WTC11 (cell line): ENCODE measurements around the gene TMA7. TPM values are rescaled to one million over a fixed set of nuclear protein-coding genes. Genes with fewer than 3 reads are reported as not detected.

ENCODE experiments used
- ATAC-seq: fragments of 200-7000 bp; cut with Tn5 transposase; 2 replicates; pipeline ENCODE4 v1.10.0; 2021; ENCODE audit warnings: mild to moderate bottlenecking, moderate library complexity
- CTCF ChIA-PET: fragments of 300-600 bp; sonication (Branson Sonifier 250); formaldehyde crosslinking; loops from one replicate; lab custom pipeline; 2021; ENCODE audit warnings: antibody characterized with exemption; lab: Charles Lee
- POLR2A ChIA-PET: fragments of 350-600 bp; sonication (Branson Sonifier 250); formaldehyde crosslinking; loops from one replicate; lab custom pipeline; 2021; ENCODE audit warnings: antibody characterized with exemption; lab: Charles Lee
- DNase-seq: peaks from one replicate; pipeline ENCODE4 v3.0.0; 2021; ENCODE audit warnings: low spot score
- H3K27ac Mint-ChIP-seq: 2 replicates; pipeline ENCODE4 v1.8.0; 2021; ENCODE audit warnings: mixed read lengths
- H3K27me3 Mint-ChIP-seq: 2 replicates; pipeline ENCODE4 v1.8.0; 2021; ENCODE audit warnings: low read depth, mild to moderate bottlenecking, moderate library complexity, mixed read lengths
- H3K36me3 Mint-ChIP-seq: 2 replicates; pipeline ENCODE4 v1.8.0; 2021; ENCODE audit warnings: mixed read lengths
- H3K4me1 Mint-ChIP-seq: 2 replicates; pipeline ENCODE4 v1.8.0; 2022; ENCODE audit warnings: mixed read lengths
- H3K4me3 Mint-ChIP-seq: 2 replicates; pipeline ENCODE4 v1.8.0; 2021; ENCODE audit warnings: mild to moderate bottlenecking, moderate library complexity, mixed read lengths
- H3K9me3 Mint-ChIP-seq: 2 replicates; pipeline ENCODE4 v1.8.0; 2021; ENCODE audit warnings: mixed read lengths
- ELF4 ChIP-seq: sonication (generic); formaldehyde crosslinking; IDR thresholded peaks from 2 replicates; pipeline ENCODE4 v1.8.1; 2022; ENCODE audit warnings: low read depth, mild to moderate bottlenecking, moderate library complexity, missing genetic modification reagents
- ESRRA ChIP-seq: sonication (generic); formaldehyde crosslinking; IDR thresholded peaks from 2 replicates; pipeline ENCODE4 v1.8.1; 2022; ENCODE audit warnings: mild to moderate bottlenecking, missing genetic modification reagents, borderline replicate concordance
- ETV6 ChIP-seq: sonication (generic); formaldehyde crosslinking; IDR thresholded peaks from 2 replicates; pipeline ENCODE4 v1.8.1; 2022; ENCODE audit warnings: mild to moderate bottlenecking, missing genetic modification reagents
- FOXP1 ChIP-seq: sonication (generic); formaldehyde crosslinking; IDR thresholded peaks from 2 replicates; pipeline ENCODE4 v1.8.0; 2022; ENCODE audit warnings: missing genetic modification reagents, mild to moderate bottlenecking, moderate library complexity, borderline replicate concordance
- KAT7 ChIP-seq: sonication (generic); formaldehyde crosslinking; IDR thresholded peaks from 2 replicates; pipeline ENCODE4 v1.8.1; 2023; ENCODE audit warnings: missing genetic modification reagents, mild to moderate bottlenecking, borderline replicate concordance
- NFATC4 ChIP-seq: fragments of 250-450 bp; sonication (Bioruptor Pico); IDR thresholded peaks from 2 replicates; pipeline ENCODE4 v1.9.0; 2021; ENCODE audit warnings: mild to moderate bottlenecking
- NFE2L1 ChIP-seq: sonication (generic); formaldehyde crosslinking; IDR thresholded peaks from 2 replicates; pipeline ENCODE4 v1.8.1; 2023; ENCODE audit warnings: missing genetic modification reagents
- NR3C1 ChIP-seq: sonication (generic); formaldehyde crosslinking; conservative IDR thresholded peaks from 2 replicates; pipeline ENCODE4 v1.8.1; 2023; ENCODE audit warnings: low read depth, mild to moderate bottlenecking, missing genetic modification reagents
- RORB ChIP-seq: fragments of 250-450 bp; sonication (Bioruptor Pico); IDR thresholded peaks from 2 replicates; pipeline ENCODE4 v1.9.0; 2021; ENCODE audit warnings: mild to moderate bottlenecking
- TP53 ChIP-seq: sonication (generic); formaldehyde crosslinking; IDR thresholded peaks from 2 replicates; pipeline ENCODE4 v1.8.1; 2023; ENCODE audit warnings: mild to moderate bottlenecking, missing genetic modification reagents
- ZBTB21 ChIP-seq: sonication (generic); formaldehyde crosslinking; IDR thresholded peaks from 2 replicates; pipeline ENCODE4 v1.8.1; 2023; ENCODE audit warnings: mild to moderate bottlenecking, missing genetic modification reagents, borderline replicate concordance
- total RNA-seq: library from RNA; stranded (reverse); gene quantifications from 3 replicates; pipeline ENCODE4 v1.2.3, GENCODE V29; 2021
- TF ChIP-seq, protein P1 (sequence below): sonication (generic); formaldehyde crosslinking; IDR thresholded peaks from 2 replicates; pipeline ENCODE4 v1.8.0; 2022; ENCODE audit warnings: mild to moderate bottlenecking, missing genetic modification reagents
- TF ChIP-seq, protein P2 (sequence below): fragments of 250-450 bp; sonication (Bioruptor Pico); IDR thresholded peaks from 2 replicates; pipeline ENCODE4 v1.9.0; 2021; ENCODE audit warnings: mild to moderate bottlenecking
- TF ChIP-seq, protein P3 (sequence below): fragments of 250-450 bp; sonication (Bioruptor Pico); IDR thresholded peaks from 2 replicates; pipeline ENCODE4 v1.9.0; 2021; ENCODE audit warnings: mild to moderate bottlenecking
- TF ChIP-seq, protein P4 (sequence below): fragments of 250-450 bp; sonication (Bioruptor Pico); IDR thresholded peaks from 2 replicates; pipeline ENCODE4 v2.1.2; 2022; ENCODE audit warnings: mild to moderate bottlenecking, moderate library complexity
- TF ChIP-seq, protein P5 (sequence below): sonication (generic); formaldehyde crosslinking; IDR thresholded peaks from 2 replicates; pipeline ENCODE4 v1.8.1; 2023; ENCODE audit warnings: mild to moderate bottlenecking, moderate library complexity, missing genetic modification reagents
- TF ChIP-seq, protein P6 (sequence below): fragments of 250-450 bp; sonication (Bioruptor Pico); IDR thresholded peaks from 2 replicates; pipeline ENCODE4 v1.9.0; 2021; ENCODE audit warnings: moderate library complexity, mild to moderate bottlenecking, inconsistent platforms, borderline replicate concordance
- TF ChIP-seq, protein P7 (sequence below): sonication (generic); formaldehyde crosslinking; conservative IDR thresholded peaks from 2 replicates; pipeline ENCODE4 v1.8.1; 2022; ENCODE audit warnings: mild to moderate bottlenecking, missing genetic modification reagents
- TF ChIP-seq, protein P8 (sequence below): sonication (generic); formaldehyde crosslinking; IDR thresholded peaks from 2 replicates; pipeline ENCODE4 v1.8.0; 2023; ENCODE audit warnings: missing genetic modification reagents
- TF ChIP-seq, protein P9 (sequence below): fragments of 250-450 bp; sonication (Bioruptor Pico); IDR thresholded peaks from 2 replicates; pipeline ENCODE4 v1.9.0; 2021; ENCODE audit warnings: mild to moderate bottlenecking, borderline replicate concordance

Gene TMA7
- total RNA-seq, 1 experiment from 2014 or later, result 318 TPM

DNA sequence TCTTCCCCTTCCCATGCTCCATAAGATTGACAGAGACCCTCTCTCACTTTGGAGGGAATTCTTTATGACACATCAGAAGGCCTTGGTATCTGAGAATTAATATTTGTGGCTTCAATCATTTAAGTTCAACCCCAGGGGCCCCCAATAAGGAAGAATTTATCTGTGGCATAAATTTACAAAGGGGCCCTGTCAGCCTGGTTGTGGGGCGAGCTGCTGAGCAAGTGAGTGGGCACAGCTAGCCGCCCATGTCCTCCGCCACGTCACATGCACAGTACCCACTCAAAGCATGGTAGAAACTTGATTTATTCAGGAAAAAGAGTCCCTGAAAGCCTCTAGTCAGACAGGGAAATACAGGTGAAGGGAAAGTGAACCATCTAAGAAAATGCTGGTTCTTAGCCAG, 23.5 kb upstream of the TMA7 start:
- ChIA-PET POLR2A (no interaction called here), CTCF (interaction anchor here (1.6 to 18.3 kb wide), 3 partner anchors 16 to 20 kb away, joined by 9 to 218 read pairs (median 14); no protein-coding TSS in a partner anchor)
- Mint-ChIP-seq H3K9me3 (no peaks in the 10 kb centered on the region), H3K27ac (no peak overlapping the region), H3K4me1 (no peaks in the 10 kb centered on the region), H3K36me3 (peaks cover 44% of the 10 kb centered on the region), H3K4me3 (no peak overlapping the region), H3K27me3 (no peaks in the 10 kb centered on the region)
- no peak for DNase-seq
- ATAC-seq, result no peak
- TF ChIP-seq NR3C1 (CRISPR knock-in tag) (no peak), ELF4 (CRISPR knock-in tag) (no peak), ETV6 (no peak), ESRRA (CRISPR knock-in tag) (no peak), FOXP1 (CRISPR knock-in tag) (no peak), NFATC4 (CRISPR knock-in tag) (no peak), NFE2L1 (CRISPR knock-in tag) (no peak), TP53 (no peak), KAT7 (CRISPR knock-in tag) (no peak), ZBTB21 (no peak), RORB (CRISPR knock-in tag) (no peak)
- TF ChIP-seq, protein P1, sequence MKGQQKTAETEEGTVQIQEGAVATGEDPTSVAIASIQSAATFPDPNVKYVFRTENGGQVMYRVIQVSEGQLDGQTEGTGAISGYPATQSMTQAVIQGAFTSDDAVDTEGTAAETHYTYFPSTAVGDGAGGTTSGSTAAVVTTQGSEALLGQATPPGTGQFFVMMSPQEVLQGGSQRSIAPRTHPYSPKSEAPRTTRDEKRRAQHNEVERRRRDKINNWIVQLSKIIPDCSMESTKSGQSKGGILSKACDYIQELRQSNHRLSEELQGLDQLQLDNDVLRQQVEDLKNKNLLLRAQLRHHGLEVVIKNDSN, result no peak
- TF ChIP-seq, protein P2, sequence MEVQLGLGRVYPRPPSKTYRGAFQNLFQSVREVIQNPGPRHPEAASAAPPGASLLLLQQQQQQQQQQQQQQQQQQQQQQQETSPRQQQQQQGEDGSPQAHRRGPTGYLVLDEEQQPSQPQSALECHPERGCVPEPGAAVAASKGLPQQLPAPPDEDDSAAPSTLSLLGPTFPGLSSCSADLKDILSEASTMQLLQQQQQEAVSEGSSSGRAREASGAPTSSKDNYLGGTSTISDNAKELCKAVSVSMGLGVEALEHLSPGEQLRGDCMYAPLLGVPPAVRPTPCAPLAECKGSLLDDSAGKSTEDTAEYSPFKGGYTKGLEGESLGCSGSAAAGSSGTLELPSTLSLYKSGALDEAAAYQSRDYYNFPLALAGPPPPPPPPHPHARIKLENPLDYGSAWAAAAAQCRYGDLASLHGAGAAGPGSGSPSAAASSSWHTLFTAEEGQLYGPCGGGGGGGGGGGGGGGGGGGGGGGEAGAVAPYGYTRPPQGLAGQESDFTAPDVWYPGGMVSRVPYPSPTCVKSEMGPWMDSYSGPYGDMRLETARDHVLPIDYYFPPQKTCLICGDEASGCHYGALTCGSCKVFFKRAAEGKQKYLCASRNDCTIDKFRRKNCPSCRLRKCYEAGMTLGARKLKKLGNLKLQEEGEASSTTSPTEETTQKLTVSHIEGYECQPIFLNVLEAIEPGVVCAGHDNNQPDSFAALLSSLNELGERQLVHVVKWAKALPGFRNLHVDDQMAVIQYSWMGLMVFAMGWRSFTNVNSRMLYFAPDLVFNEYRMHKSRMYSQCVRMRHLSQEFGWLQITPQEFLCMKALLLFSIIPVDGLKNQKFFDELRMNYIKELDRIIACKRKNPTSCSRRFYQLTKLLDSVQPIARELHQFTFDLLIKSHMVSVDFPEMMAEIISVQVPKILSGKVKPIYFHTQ (CRISPR knock-in tag), result no peak
- TF ChIP-seq, protein P3, sequence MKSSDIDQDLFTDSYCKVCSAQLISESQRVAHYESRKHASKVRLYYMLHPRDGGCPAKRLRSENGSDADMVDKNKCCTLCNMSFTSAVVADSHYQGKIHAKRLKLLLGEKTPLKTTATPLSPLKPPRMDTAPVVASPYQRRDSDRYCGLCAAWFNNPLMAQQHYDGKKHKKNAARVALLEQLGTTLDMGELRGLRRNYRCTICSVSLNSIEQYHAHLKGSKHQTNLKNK (CRISPR knock-in tag), result no peak
- TF ChIP-seq, protein P4, sequence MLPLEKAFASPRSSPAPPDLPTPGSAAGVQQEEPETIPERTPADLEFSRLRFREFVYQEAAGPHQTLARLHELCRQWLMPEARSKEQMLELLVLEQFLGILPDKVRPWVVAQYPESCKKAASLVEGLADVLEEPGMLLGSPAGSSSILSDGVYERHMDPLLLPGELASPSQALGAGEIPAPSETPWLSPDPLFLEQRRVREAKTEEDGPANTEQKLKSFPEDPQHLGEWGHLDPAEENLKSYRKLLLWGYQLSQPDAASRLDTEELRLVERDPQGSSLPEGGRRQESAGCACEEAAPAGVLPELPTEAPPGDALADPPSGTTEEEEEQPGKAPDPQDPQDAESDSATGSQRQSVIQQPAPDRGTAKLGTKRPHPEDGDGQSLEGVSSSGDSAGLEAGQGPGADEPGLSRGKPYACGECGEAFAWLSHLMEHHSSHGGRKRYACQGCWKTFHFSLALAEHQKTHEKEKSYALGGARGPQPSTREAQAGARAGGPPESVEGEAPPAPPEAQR (CRISPR knock-in tag), result no peak
- TF ChIP-seq, protein P5, sequence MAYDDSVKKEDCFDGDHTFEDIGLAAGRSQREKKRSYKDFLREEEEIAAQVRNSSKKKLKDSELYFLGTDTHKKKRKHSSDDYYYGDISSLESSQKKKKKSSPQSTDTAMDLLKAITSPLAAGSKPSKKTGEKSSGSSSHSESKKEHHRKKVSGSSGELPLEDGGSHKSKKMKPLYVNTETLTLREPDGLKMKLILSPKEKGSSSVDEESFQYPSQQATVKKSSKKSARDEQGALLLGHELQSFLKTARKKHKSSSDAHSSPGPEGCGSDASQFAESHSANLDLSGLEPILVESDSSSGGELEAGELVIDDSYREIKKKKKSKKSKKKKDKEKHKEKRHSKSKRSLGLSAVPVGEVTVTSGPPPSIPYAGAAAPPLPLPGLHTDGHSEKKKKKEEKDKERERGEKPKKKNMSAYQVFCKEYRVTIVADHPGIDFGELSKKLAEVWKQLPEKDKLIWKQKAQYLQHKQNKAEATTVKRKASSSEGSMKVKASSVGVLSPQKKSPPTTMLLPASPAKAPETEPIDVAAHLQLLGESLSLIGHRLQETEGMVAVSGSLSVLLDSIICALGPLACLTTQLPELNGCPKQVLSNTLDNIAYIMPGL (CRISPR knock-in tag), result no peak
- TF ChIP-seq, protein P6, sequence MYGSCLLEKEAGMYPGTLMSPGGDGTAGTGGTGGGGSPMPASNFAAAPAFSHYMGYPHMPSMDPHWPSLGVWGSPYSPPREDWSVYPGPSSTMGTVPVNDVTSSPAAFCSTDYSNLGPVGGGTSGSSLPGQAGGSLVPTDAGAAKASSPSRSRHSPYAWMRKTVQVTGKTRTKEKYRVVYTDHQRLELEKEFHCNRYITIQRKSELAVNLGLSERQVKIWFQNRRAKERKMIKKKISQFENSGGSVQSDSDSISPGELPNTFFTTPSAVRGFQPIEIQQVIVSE (CRISPR knock-in tag), result no peak
- TF ChIP-seq, protein P7, sequence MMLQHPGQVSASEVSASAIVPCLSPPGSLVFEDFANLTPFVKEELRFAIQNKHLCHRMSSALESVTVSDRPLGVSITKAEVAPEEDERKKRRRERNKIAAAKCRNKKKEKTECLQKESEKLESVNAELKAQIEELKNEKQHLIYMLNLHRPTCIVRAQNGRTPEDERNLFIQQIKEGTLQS, result no peak
- TF ChIP-seq, protein P8, sequence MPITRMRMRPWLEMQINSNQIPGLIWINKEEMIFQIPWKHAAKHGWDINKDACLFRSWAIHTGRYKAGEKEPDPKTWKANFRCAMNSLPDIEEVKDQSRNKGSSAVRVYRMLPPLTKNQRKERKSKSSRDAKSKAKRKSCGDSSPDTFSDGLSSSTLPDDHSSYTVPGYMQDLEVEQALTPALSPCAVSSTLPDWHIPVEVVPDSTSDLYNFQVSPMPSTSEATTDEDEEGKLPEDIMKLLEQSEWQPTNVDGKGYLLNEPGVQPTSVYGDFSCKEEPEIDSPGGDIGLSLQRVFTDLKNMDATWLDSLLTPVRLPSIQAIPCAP (CRISPR knock-in tag), result no peak
- TF ChIP-seq, protein P9, sequence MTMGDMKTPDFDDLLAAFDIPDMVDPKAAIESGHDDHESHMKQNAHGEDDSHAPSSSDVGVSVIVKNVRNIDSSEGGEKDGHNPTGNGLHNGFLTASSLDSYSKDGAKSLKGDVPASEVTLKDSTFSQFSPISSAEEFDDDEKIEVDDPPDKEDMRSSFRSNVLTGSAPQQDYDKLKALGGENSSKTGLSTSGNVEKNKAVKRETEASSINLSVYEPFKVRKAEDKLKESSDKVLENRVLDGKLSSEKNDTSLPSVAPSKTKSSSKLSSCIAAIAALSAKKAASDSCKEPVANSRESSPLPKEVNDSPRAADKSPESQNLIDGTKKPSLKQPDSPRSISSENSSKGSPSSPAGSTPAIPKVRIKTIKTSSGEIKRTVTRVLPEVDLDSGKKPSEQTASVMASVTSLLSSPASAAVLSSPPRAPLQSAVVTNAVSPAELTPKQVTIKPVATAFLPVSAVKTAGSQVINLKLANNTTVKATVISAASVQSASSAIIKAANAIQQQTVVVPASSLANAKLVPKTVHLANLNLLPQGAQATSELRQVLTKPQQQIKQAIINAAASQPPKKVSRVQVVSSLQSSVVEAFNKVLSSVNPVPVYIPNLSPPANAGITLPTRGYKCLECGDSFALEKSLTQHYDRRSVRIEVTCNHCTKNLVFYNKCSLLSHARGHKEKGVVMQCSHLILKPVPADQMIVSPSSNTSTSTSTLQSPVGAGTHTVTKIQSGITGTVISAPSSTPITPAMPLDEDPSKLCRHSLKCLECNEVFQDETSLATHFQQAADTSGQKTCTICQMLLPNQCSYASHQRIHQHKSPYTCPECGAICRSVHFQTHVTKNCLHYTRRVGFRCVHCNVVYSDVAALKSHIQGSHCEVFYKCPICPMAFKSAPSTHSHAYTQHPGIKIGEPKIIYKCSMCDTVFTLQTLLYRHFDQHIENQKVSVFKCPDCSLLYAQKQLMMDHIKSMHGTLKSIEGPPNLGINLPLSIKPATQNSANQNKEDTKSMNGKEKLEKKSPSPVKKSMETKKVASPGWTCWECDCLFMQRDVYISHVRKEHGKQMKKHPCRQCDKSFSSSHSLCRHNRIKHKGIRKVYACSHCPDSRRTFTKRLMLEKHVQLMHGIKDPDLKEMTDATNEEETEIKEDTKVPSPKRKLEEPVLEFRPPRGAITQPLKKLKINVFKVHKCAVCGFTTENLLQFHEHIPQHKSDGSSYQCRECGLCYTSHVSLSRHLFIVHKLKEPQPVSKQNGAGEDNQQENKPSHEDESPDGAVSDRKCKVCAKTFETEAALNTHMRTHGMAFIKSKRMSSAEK (CRISPR knock-in tag), result no peak
